ENCODE results near the gene CHMP3. TPM values are rescaled to one million over a fixed set of nuclear protein-coding genes. Genes with fewer than 3 reads are reported as not detected.

The CHMP3 gene
- total and polyA plus RNA-seq, 2 experiments from 2014 or later, result 57.0 to 74.4 TPM

GRCh38 chr2:86477349-86477748 is 85.9 kb downstream of the CHMP3 start:
- Histone ChIP-seq H3K9me3 (ENCODE audit: low read depth) (no peaks in the 10 kb centered on the region), H3K79me2 (peaks cover 2% of the 10 kb centered on the region), H3K27ac (no peak overlapping the region), H3K4me3 (no peak overlapping the region), H4K20me1 (ENCODE audit: insufficient read depth, poor library complexity, severe bottlenecking) (peaks cover 7% of the 10 kb centered on the region), H3K27me3 (no peaks in the 10 kb centered on the region), H3K4me1 (ENCODE audit: insufficient read depth) (no peaks in the 10 kb centered on the region), H3K36me3 (replicated peaks; ENCODE audit: insufficient read depth, low read depth) (peaks cover 13% of the 10 kb centered on the region), H3K9me2 (replicated peaks; ENCODE audit: insufficient read depth) (no peaks in the 10 kb centered on the region), H3K4me2 (no peak overlapping the region), H2AFZ (no peak overlapping the region)
- no peak for TF ChIP-seq EZH2 (IDR thresholded peaks at IDR 0.05; ENCODE audit: borderline replicate concordance)
- TF ChIP-seq EZH2phosphoT487 (IDR thresholded peaks at IDR 0.05; ENCODE audit: low read depth, severe bottlenecking, unreplicated experiment), result no peak
- DNase-seq (ENCODE audit: low spot score), result no peak

- Histone ChIP-seq H3K4me2 (no peak overlapping the region), H3K4me3 (no peak overlapping the region), H3K36me3 (replicated peaks; ENCODE audit: insufficient read depth, low read depth) (peaks cover 9% of the 10 kb centered on the region), H3K9me3 (ENCODE audit: low read depth) (no peaks in the 10 kb centered on the region), H4K20me1 (ENCODE audit: insufficient read depth, poor library complexity, severe bottlenecking) (peaks cover 7% of the 10 kb centered on the region), H3K27ac (no peak overlapping the region), H3K79me2 (peaks cover 2% of the 10 kb centered on the region), H3K9me2 (replicated peaks; ENCODE audit: insufficient read depth) (no peaks in the 10 kb centered on the region), H3K27me3 (no peaks in the 10 kb centered on the region), H3K4me1 (ENCODE audit: insufficient read depth) (no peaks in the 10 kb centered on the region), H2AFZ (no peak overlapping the region)
- no peak for TF ChIP-seq CTCF (IDR thresholded peaks at IDR 0.05; ENCODE audit: poor library complexity)
- no peak for TF ChIP-seq EZH2phosphoT487 (IDR thresholded peaks at IDR 0.05; ENCODE audit: low read depth, severe bottlenecking, unreplicated experiment)
- TF ChIP-seq EZH2 (IDR thresholded peaks at IDR 0.05; ENCODE audit: borderline replicate concordance), result no peak
- 81% methylated on average over 3 of the region's 3 CpGs for WGBS (ENCODE audit: low lambda C conversion rate, missing lambda C conversion rate)
- DNase-seq (ENCODE audit: low spot score), result no peak
These were observed 86.3 kb downstream of the CHMP3 start for GRCh38 chr2:86476918-86477317.

- Histone ChIP-seq H3K27me3 (no peaks in the 10 kb centered on the region), H3K79me2 (peaks cover 2% of the 10 kb centered on the region), H4K20me1 (ENCODE audit: insufficient read depth, poor library complexity, severe bottlenecking) (peaks cover 7% of the 10 kb centered on the region), H3K4me2 (no peak overlapping the region), H3K27ac (no peak overlapping the region), H2AFZ (no peak overlapping the region), H3K4me3 (no peak overlapping the region), H3K9me2 (replicated peaks; ENCODE audit: insufficient read depth) (no peaks in the 10 kb centered on the region), H3K36me3 (replicated peaks; ENCODE audit: insufficient read depth, low read depth) (peaks cover 5% of the 10 kb centered on the region), H3K9me3 (ENCODE audit: low read depth) (no peaks in the 10 kb centered on the region), H3K4me1 (ENCODE audit: insufficient read depth) (no peaks in the 10 kb centered on the region)
- no peak for DNase-seq (ENCODE audit: low spot score)
- TF ChIP-seq EZH2 (IDR thresholded peaks at IDR 0.05; ENCODE audit: borderline replicate concordance) (no peak), EZH2phosphoT487 (IDR thresholded peaks at IDR 0.05; ENCODE audit: low read depth, severe bottlenecking, unreplicated experiment) (no peak), CTCF (IDR thresholded peaks at IDR 0.05; ENCODE audit: poor library complexity) (no peak)
These were observed 87.2 kb downstream of the CHMP3 start for GRCh38 chr2:86476092-86476491.

GRCh38 chr2:86471637-86472036 is 91.6 kb downstream of the CHMP3 start:
- H3K27me3 ChIP-seq, result no peaks in the 10 kb centered on the region
- H3K9me2 ChIP-seq (replicated peaks; ENCODE audit: insufficient read depth), result no peaks in the 10 kb centered on the region
- H3K4me1 ChIP-seq (ENCODE audit: insufficient read depth), result no peaks in the 10 kb centered on the region
- H4K20me1 ChIP-seq (ENCODE audit: insufficient read depth, poor library complexity, severe bottlenecking), result peaks cover 2% of the 10 kb centered on the region
- no peak overlapping the region for H3K27ac ChIP-seq
- WGBS (ENCODE audit: low lambda C conversion rate, missing lambda C conversion rate), result 95% methylated on average over 6 of the region's 6 CpGs
- no peak overlapping the region for H3K4me2 ChIP-seq
- no peak overlapping the region for H3K4me3 ChIP-seq
- H3K36me3 ChIP-seq (replicated peaks; ENCODE audit: insufficient read depth, low read depth), result peaks cover 3% of the 10 kb centered on the region
- TF ChIP-seq CTCF (IDR thresholded peaks at IDR 0.05; ENCODE audit: poor library complexity) (no peak), EZH2phosphoT487 (IDR thresholded peaks at IDR 0.05; ENCODE audit: low read depth, severe bottlenecking, unreplicated experiment) (no peak)
- DNase-seq (ENCODE audit: low spot score), result no peak
- H2AFZ ChIP-seq, result no peak overlapping the region
- peaks cover 2% of the 10 kb centered on the region for H3K79me2 ChIP-seq
- no peaks in the 10 kb centered on the region for H3K9me3 ChIP-seq (ENCODE audit: low read depth)

Data from hepatocyte (in vitro differentiated cells).